Esophagus mucosa (tissue), 1 donor: ENCODE data around the gene ATG3. TPM values are rescaled to one million over a fixed set of nuclear protein-coding genes. Genes with fewer than 3 reads are reported as not detected.
"Not testable (repeated sequence)": the region's sequence is repeated elsewhere in the genome, so short reads cannot be mapped to it uniquely, and the experiment has no call there.

Source experiments
- ATAC-seq: fragments of 200-7000 bp; cut with Tn5 transposase; one replicate; pipeline ENCODE4 v1.9.1; 2020
- total RNA-seq: library from RNA; stranded (reverse); gene quantifications from one replicate; pipeline ENCODE4 v1.2.4, GENCODE V29; 2023
- donor health status: DM: yes; HTN: yes; CAD: no.

The ATG3 gene
- 41.0 TPM for total RNA-seq

- ATAC-seq = peak; percentile 97
These were observed at the start of gene ATG3, which contains the start of gene SLC35A5 for GRCh38 chr3:112561734-112562529. Gene ATG3 (minus strand): TSS chr3:112561962. CDS start chr3:112561528, 434 bp downstream. Gene SLC35A5 (plus strand): TSS chr3:112562045. CDS start chr3:112563404, 1,359 bp downstream.

DNA sequence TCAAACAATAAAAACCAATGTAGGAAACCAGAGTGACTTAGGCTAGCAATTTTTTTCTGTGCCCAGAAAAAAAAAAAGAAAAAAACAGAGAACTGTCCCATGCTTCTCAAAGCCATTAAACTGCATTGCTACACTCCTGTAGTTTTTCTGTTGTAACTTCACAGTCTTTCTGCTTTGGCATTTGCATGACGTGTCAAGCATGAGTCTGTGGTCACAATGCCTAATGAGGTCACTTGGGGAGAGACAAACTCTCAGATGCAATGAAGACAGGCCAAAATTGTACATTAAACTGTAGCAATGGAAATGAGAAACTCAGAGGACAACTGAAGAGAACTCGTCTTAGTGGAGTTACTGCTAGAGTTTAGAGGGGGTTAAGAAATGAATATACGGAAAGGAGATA is 48.4 kb upstream of the ATG3 start:
- ATAC-seq = no peak

DNA sequence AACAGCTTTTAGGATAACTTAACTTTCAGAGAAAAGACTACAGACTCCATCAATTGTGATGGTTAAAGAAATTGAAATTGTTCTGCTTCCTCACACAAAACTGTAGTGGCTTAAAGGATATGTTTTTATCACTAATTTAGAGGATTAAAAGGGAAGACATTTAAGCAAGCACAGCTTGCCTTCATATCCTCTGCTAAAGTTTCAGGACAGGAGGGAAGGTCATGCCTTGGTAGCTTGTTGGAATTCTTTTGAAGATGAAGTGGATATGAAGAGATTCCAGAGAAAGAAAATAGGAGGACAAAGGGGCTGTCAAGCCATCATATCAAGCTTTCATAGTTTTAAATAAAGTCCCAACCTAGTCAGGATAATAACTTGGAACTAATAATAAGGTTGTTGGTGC is 46.1 kb upstream of the ATG3 start:
- no peak for ATAC-seq

GRCh38 chr3:112606098-112606497 is 44.3 kb upstream of the ATG3 start:
- ATAC-seq = no peak

- peak; percentile 25 for ATAC-seq
These were observed 43.5 kb upstream of the ATG3 start for GRCh38 chr3:112605285-112605684.

- ATAC-seq = no peak
These were observed 42.8 kb upstream of the ATG3 start for GRCh38 chr3:112604536-112604935.

- ATAC-seq = no peak
These were observed 40.6 kb upstream of the ATG3 start for GRCh38 chr3:112602217-112602838.

GRCh38 chr3:112598731-112599130 is 37.0 kb upstream of the ATG3 start:
- no peak for ATAC-seq

- ATAC-seq = no peak
These were observed 36.2 kb upstream of the ATG3 start for GRCh38 chr3:112597945-112598344.

DNA sequence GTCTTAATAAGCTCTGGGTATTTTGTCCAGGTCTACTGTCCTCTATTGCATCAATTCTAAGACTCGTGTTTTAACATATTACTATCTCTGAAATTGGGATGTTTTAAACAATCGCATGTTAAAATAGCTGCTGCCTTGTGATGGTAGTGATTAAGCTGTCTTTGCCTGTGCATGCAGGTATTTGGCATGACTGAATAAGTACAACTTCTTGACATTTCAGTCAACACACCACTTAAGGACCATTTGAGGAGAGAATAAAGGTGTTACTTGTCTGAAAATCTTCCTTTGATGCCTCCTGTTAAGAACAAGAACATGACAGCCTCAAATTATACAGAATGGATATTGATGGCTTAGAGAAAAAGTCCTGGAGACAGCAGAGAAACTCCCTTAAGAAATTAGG is 33.1 kb upstream of the ATG3 start:
- ATAC-seq = no peak

DNA sequence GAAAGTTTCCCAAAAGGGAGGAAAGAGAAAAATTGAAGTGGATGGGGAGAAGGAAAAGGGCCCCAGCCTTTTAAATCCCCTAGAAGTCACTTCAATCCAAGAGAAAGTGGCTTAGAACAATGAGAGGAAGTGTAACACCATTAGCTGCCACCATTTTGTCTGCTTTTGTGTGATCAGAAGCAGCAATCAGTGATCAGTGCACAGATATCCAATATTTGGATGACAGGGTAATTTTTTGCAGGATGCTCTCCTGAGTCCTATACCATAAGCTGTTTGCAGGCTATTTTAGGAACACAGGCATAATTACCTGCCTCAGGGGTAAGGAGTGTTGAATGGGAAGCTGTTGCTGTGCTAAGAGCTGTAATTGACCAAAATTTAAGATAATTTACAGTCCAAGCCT is 31.5 kb upstream of the ATG3 start:
- no peak for ATAC-seq

GRCh38 chr3:112587336-112587735 is 25.6 kb upstream of the ATG3 start:
- ATAC-seq = no peak

- ATAC-seq = no peak
These were observed 24.0 kb upstream of the ATG3 start for GRCh38 chr3:112585782-112586181.

- ATAC-seq = no peak
These were observed 21.3 kb upstream of the ATG3 start for GRCh38 chr3:112583105-112583504.

GRCh38 chr3:112582244-112582874 is 20.6 kb upstream of the ATG3 start:
- ATAC-seq = peak; percentile 51

GRCh38 chr3:112579697-112580096 is 17.9 kb upstream of the ATG3 start:
- no peak for ATAC-seq

GRCh38 chr3:112579232-112579631 is 17.5 kb upstream of the ATG3 start:
- ATAC-seq = no peak

GRCh38 chr3:112572701-112573100 is 10.9 kb upstream of the ATG3 start:
- ATAC-seq = no peak

DNA sequence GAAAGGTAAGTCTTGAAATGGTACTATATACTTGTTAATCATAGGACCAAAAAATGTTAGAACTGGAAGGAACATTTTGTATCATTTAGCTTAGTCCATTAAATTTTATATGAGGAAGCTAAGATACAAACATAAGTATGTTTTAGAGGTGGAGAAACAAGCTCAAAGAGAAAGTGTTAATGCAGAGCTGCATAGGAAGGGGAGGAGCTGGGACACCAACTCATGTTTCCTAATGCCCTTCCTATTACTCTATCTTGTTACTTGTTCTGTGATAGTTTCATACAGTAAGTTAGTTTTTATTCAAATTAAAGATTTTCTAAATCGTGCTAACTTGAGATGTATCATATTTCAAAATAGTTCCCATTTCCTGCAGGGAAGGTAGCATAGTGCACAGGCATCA is 7.5 kb upstream of the ATG3 start:
- ATAC-seq = no peak

DNA sequence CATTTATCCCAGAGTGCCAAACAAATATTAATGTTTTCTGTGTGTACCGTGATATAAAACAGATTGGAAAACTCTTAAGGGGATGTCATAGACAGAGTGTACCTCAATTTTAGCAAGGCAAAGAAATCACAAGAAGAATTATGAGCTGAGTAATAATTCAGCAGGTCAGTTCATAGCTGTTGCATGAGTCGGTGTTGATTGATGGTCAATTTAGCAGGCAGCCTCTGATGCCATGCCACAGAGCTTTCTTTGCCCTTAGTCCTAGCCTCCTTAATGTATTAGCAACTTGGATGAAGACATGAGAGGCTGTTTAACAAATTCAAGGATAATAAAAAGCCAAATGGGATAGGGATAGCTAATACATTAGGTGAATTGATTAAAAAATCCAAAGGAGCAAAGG is 6.9 kb upstream of the ATG3 start:
- no peak for ATAC-seq

DNA sequence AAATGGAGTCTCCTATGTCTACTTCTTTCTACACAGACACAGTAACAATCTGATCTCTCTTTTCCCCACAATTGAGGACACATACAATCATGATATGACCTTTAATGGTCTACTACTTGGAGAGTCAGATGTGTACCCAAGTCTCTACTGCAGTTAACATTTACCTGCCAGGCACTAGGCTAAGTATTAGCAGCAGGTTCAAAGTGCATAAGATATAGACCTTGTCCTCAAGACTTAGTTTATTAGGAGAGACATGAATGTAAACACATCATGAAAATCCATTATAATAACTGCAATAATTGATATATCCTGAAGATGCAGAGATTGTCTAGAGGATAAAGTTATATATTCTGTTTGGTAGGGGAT is 3.2 kb upstream of the ATG3 start:
- ATAC-seq = no peak

GRCh38 chr3:112564247-112564939 is 2.6 kb upstream of the ATG3 start:
- not testable (repeated sequence) for ATAC-seq

DNA sequence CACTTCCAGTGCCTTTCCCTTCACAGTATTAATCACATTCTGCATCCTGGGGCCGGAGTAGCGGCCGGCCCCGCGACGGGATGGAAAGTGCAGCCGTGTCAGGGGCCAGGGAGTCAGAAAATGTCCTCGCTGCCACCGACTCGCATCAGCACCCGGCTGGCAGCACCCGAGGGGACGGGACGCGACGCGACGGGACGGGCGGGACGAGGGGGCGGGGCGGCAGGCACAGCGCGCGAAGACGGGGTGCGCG is 353 bp downstream of the ATG3 start:
- ATAC-seq = peak; percentile 75
